Neural cell (in vitro differentiated cells): ENCODE data around the gene ABCB8. TPM values are rescaled to one million over a fixed set of nuclear protein-coding genes. Genes with fewer than 3 reads are reported as not detected.
A peak's percentile ranks its signal among the peaks of the same experiment; 100 is the strongest.

Experiments
- H2AFZ ChIP-seq: fragments of 200-600, 300-800 bp; sonication (generic), shearing (Covaris generic); 2 replicates; pipeline ENCODE4 v1.6.0; 2014; ENCODE audit warnings: low read depth, mild to moderate bottlenecking, antibody characterized with exemption, low read length, moderate library complexity
- H3F3A ChIP-seq: fragments of 200-600 bp; shearing (Covaris generic); 2 replicates; pipeline ENCODE4 v1.6.1; 2016; ENCODE audit warnings: mild to moderate bottlenecking, moderate library complexity, mixed read lengths, antibody characterized with exemption, low read length; ENCODE audit not compliant: insufficient read depth, poor library complexity, severe bottlenecking
- H3K27ac ChIP-seq: fragments of 200-600, 300-800 bp; sonication (generic), shearing (Covaris generic); 2 replicates; pipeline ENCODE4 v1.5.1; 2014; ENCODE audit warnings: mild to moderate bottlenecking, low read length, moderate library complexity
- H3K27me3 ChIP-seq: fragments of 300-800, 200-600 bp; sonication (generic), shearing (Covaris generic); 2 replicates; pipeline ENCODE4 v1.6.0; 2014; ENCODE audit warnings: mild to moderate bottlenecking, low read depth, low read length, moderate library complexity; ENCODE audit not compliant: insufficient read depth
- H3K36me3 ChIP-seq: fragments of 300-800, 200-600 bp; sonication (generic), shearing (Covaris generic); 2 replicates; pipeline ENCODE4 v1.5.1; 2014; ENCODE audit warnings: mild to moderate bottlenecking, antibody characterized with exemption, low read length, moderate library complexity; ENCODE audit not compliant: insufficient read depth
- H3K4me2 ChIP-seq: fragments of 300-800, 200-600 bp; sonication (generic), shearing (Covaris generic); 2 replicates; pipeline ENCODE4 v1.6.0; 2014; ENCODE audit warnings: mild to moderate bottlenecking, low read length
- H3K4me3 ChIP-seq: fragments of 300-800, 200-600 bp; sonication (generic), shearing (Covaris generic); 2 replicates; pipeline ENCODE4 v1.5.1; 2014; ENCODE audit warnings: mild to moderate bottlenecking, low read length, moderate library complexity
- H3K79me2 ChIP-seq: fragments of 200-600 bp; shearing (Covaris generic); replicated peaks from 2 replicates; pipeline ENCODE4 v1.6.0; 2014; ENCODE audit warnings: mild to moderate bottlenecking, low read length, moderate library complexity; ENCODE audit not compliant: insufficient read depth
- H3K9ac ChIP-seq: fragments of 300-800, 200-600 bp; sonication (generic), shearing (Covaris generic); 2 replicates; pipeline ENCODE4 v1.6.1; 2016; ENCODE audit warnings: mild to moderate bottlenecking, low read length, mixed read lengths
- H3K9me2 ChIP-seq: fragments of 200-600 bp; shearing (Covaris generic); 2 replicates; pipeline ENCODE4 v1.6.1; 2016; ENCODE audit warnings: mild to moderate bottlenecking, low read length, mixed read lengths; ENCODE audit not compliant: insufficient read depth
- H3K9me3 ChIP-seq: fragments of 200-600, 300-800 bp; sonication (generic), shearing (Covaris generic); 2 replicates; pipeline ENCODE4 v1.6.1; 2016; ENCODE audit warnings: mild to moderate bottlenecking, mixed run types, low read length, moderate library complexity, mixed read lengths
- H4K20me1 ChIP-seq: fragments of 200-600 bp; shearing (Covaris generic); 2 replicates; pipeline ENCODE4 v1.6.1; 2016; ENCODE audit warnings: mild to moderate bottlenecking, mixed run types; ENCODE audit not compliant: insufficient read depth
- CTCF ChIP-seq: fragments of 450-650 bp; IDR thresholded peaks from 2 replicates; pipeline ENCODE4 v1.5.1; 2014; ENCODE audit warnings: antibody characterized with exemption, mild to moderate bottlenecking, moderate library complexity; ENCODE audit not compliant: poor library complexity, severe bottlenecking
- EP300 ChIP-seq: fragments of 450-650 bp; conservative IDR thresholded peaks from 2 replicates; pipeline ENCODE4 v1.6.1; 2014; ENCODE audit warnings: antibody characterized with exemption, mild to moderate bottlenecking, moderate library complexity; ENCODE audit not compliant: poor library complexity, severe bottlenecking
- EZH2 ChIP-seq: fragments of 200-600, 300-800 bp; shearing (Covaris generic), sonication (generic); IDR thresholded peaks from 2 replicates; pipeline ENCODE4 v1.6.1; 2014; ENCODE audit warnings: antibody characterized with exemption, low read length, borderline replicate concordance, mild to moderate bottlenecking; ENCODE audit not compliant: insufficient read depth, poor library complexity, severe bottlenecking
- MXI1 ChIP-seq: fragments of 450-650 bp; conservative IDR thresholded peaks from 2 replicates; pipeline ENCODE4 v1.6.1; 2014; ENCODE audit warnings: antibody characterized with exemption, mild to moderate bottlenecking; ENCODE audit not compliant: poor library complexity, severe bottlenecking
- POLR2AphosphoS5 ChIP-seq: IDR thresholded peaks from 2 replicates; pipeline ENCODE4 v1.6.1; 2012
- RAD21 ChIP-seq: fragments of 450-650 bp; conservative IDR thresholded peaks from 2 replicates; pipeline ENCODE4 v1.6.1; 2014; ENCODE audit warnings: antibody characterized with exemption, mild to moderate bottlenecking, moderate library complexity
- REST ChIP-seq: IDR thresholded peaks from 2 replicates; pipeline ENCODE4 v1.6.1; 2012; ENCODE audit warnings: borderline replicate concordance
- SMC3 ChIP-seq: fragments of 450-650 bp; conservative IDR thresholded peaks from 2 replicates; pipeline ENCODE4 v1.6.1; 2014; ENCODE audit warnings: antibody characterized with exemption, mild to moderate bottlenecking, moderate library complexity; ENCODE audit not compliant: poor library complexity
- TAF1 ChIP-seq: IDR thresholded peaks from 2 replicates; pipeline ENCODE4 v1.6.1; 2012; ENCODE audit warnings: low read depth
- polyA plus RNA-seq: library from polyadenylated mRNA; depleted of rRNA; stranded (reverse); fragments of >200 nt; gene quantifications from 2 replicates; pipeline ENCODE4 v1.2.3, GENCODE V29; 2014

The ABCB8 gene
- polyA plus RNA-seq, 1 donor from 2014 or later, result 40.5 TPM

DNA sequence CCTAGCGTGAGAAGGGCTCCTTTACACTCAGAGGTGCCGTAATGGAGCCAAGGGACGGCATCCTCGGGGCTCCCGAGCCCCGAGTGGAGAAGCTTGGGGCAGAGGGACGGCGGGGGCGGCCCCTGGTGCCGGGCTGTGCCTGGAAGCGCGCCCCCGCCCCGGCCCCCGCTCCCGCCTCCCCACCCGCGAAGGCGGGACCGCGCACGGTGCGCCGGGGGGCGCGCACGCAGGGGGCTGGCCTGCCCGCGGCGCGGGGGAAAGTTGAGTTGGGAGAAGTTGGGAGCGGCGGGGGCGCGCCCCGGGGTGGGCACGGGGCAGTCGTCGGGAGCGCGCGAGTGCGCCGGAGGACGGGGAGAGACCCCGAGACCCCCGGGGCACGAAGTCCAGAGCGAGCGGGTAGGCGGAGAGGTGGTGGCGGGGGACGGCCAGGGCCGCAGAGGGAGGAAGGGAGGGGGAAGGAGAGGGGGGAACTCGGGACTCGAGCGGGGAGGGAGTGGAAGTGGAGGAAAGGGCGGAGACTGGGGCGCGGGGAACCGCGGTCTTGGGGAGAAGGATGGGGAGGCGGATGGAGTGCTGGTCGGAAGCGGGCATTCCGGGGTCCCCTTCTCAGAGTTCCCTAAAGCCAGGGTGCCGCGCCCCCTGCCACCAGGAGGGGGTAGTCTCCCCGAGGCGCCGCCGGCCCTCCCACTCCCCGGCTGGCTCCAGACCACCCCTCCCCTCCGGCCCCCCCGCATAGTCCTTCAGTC lies 31.3 kb downstream of the ABCB8 start, which contains the start of gene SLC4A2:
SLC4A2 (plus strand) TSS at position 223 of the 746 bp plus-strand sequence. CDS start 2,399 bp downstream, outside the sequence.
- H3K9ac ChIP-seq, result peak within 1 kb of the TSS; percentile 88
- TF ChIP-seq RAD21, result no peak
- TF ChIP-seq REST, result no peak
- TF ChIP-seq EP300, result no peak
- TF ChIP-seq CTCF, result peak; percentile 40
- TF ChIP-seq EZH2, result no peak
- no peak for TF ChIP-seq POLR2AphosphoS5
- no peak for TF ChIP-seq SMC3
- TF ChIP-seq MXI1, result no peak
- H3K36me3 ChIP-seq, result no peaks in the 10 kb centered on the region
- peak within 1 kb of the TSS; percentile 84 for H3K4me2 ChIP-seq
- peaks cover 6% of the 10 kb centered on the region for H3F3A ChIP-seq
- H4K20me1 ChIP-seq, result no peaks in the 10 kb centered on the region
- H3K79me2 ChIP-seq, result no peaks in the 10 kb centered on the region
- peak within 1 kb of the TSS; percentile 84 for H2AFZ ChIP-seq
- H3K27me3 ChIP-seq, result peaks cover 7% of the 10 kb centered on the region
- H3K9me3 ChIP-seq, result no peaks in the 10 kb centered on the region
- peak within 1 kb of the TSS; percentile 95 for H3K27ac ChIP-seq
- peak within 1 kb of the TSS; percentile 92 for H3K4me3 ChIP-seq
- H3K9me2 ChIP-seq, result no peaks in the 10 kb centered on the region

DNA sequence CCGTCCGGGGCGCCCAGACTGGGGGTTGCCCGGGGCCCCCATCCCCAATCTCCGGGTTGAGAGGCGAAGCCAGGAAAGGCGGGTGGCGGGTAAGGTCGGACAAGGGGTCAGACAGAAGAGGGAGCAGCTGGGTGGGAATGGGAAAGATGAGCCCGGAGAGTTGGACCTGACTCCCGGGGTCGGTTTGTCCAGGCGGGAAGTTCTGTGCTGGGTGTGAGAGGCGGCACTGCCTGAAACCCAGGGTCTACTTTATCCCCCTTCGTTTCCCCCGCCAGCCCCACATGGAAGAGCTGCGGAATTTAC lies 31.8 kb downstream of the ABCB8 start:
- no peaks in the 10 kb centered on the region for H3K79me2 ChIP-seq
- peak overlapping the region; percentile 92 for H3K4me3 ChIP-seq
- no peak overlapping the region for H3K27ac ChIP-seq
- H3K9ac ChIP-seq, result peak overlapping the region; percentile 34
- peaks cover 6% of the 10 kb centered on the region for H3F3A ChIP-seq
- no peak for TF ChIP-seq SMC3
- TF ChIP-seq POLR2AphosphoS5, result no peak
- no peak for TF ChIP-seq EZH2
- no peak for TF ChIP-seq RAD21
- TF ChIP-seq EP300, result no peak
- TF ChIP-seq MXI1, result no peak
- TF ChIP-seq TAF1, result no peak
- TF ChIP-seq CTCF, result no peak
- no peak for TF ChIP-seq REST
- H3K4me2 ChIP-seq, result no peak overlapping the region
- no peaks in the 10 kb centered on the region for H3K9me2 ChIP-seq
- H3K27me3 ChIP-seq, result peaks cover 7% of the 10 kb centered on the region
- no peak overlapping the region for H2AFZ ChIP-seq
- no peaks in the 10 kb centered on the region for H4K20me1 ChIP-seq
- no peaks in the 10 kb centered on the region for H3K9me3 ChIP-seq
- no peaks in the 10 kb centered on the region for H3K36me3 ChIP-seq
